GM13977 (cell line): ENCODE measurements around the gene MAP3K7.

Experiments used
- DNase-seq: peaks from one replicate; pipeline ENCODE4 v3.0.0; 2012; ENCODE audit warnings: low spot score
- CTCF ChIP-seq: IDR thresholded peaks from 2 replicates; pipeline ENCODE4 v1.5.1; 2012; ENCODE audit warnings: mild to moderate bottlenecking, control low read depth; ENCODE audit not compliant: insufficient read depth; ENCODE audit errors: extremely low read depth, missing control alignments
- in situ Hi-C: fragments of 300-500 bp; cut with MboI; formaldehyde crosslinking; loops from one replicate; pipeline ENCODE4 v1.12.0; 2022; ENCODE audit warnings: low sequenced_read_pairs, low pct_unique_long_range_greater_than_20kb, mixed read lengths, inconsistent platforms; ENCODE audit not compliant: unreplicated experiment

Gene MAP3K7

DNA sequence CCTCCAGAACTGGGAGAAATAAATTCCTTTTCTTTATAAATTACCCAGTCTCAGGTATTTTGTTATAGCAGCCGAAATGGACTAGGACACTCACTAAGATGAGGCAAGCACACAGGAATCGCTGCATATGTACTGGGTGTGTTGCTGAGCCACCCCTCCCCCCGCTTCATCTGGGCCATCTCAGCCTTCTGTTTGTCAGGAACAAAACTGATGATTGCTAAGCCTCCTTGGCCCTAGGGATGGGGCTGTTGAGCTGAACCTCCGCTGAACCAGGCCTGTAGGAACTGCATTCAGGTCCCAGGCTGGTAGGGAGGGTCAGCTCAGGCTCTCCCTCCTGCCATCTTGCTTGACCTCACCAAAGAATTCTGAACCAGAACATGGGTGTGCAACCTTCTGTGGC is 108.6 kb downstream of the MAP3K7 start:
- TF ChIP-seq CTCF: no peak
- no peak for DNase-seq
- in situ Hi-C loops: loop anchor here (10.0 kb wide), 1 partner anchor 533 kb away; no protein-coding TSS in a partner anchor

GRCh38 chr6:90477366-90477765 is 109.5 kb downstream of the MAP3K7 start:
- in situ Hi-C loops: loop anchor here (10.0 kb wide), 1 partner anchor 533 kb away; no protein-coding TSS in a partner anchor
- no peak for DNase-seq
- TF ChIP-seq CTCF: no peak

- DNase-seq: no peak
- in situ Hi-C loops: loop anchor here (10.0 kb wide), 1 partner anchor 528 kb away; no protein-coding TSS in a partner anchor
- TF ChIP-seq CTCF: no peak
Observed at GRCh38 chr6:90472716-90473115, 114.2 kb downstream of the MAP3K7 start.

DNA sequence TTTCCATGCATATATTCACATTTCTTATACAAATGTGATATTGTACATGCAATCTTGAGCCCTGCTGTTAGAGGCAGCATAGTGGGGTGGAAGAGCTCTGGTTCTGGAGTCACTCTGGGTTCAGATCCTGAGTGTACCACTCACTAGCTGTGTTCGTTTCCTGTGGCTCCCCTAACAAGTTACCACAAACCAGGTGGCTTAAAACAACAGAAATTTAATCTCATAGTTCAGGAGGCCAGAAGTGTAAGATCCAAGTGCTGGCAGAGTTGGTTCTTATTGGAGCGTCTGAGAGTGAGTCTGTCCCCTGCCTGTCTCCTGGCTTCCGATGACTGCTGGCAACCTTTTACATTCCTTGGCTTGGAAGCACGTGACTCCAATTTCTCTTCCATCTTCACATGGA is 115.6 kb downstream of the MAP3K7 start:
- no peak for TF ChIP-seq CTCF
- no peak for DNase-seq
- in situ Hi-C loops: loop anchor here (10.0 kb wide), 1 partner anchor 526 kb away; no protein-coding TSS in a partner anchor

DNA sequence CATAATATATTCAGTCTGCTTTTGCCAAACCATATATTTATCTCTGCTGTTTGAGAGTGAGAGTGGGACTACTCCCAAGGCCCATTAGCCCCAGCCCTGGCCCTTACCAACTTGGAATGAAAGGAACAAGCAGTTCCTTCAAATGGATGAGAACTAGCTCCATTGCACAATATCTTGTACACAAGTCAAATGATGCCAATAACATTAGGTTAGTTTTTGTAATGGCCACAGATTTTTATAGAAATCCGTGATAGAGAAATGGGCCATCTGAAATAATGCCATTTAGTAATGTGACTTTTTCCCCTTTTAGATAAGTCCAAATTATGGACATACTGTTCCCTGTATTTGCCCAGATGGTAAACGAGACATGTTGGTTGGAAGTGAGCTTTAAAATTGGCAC is 117.0 kb downstream of the MAP3K7 start:
- in situ Hi-C loops: loop anchor here (10.0 kb wide), 1 partner anchor 525 kb away; no protein-coding TSS in a partner anchor
- no peak for DNase-seq
- no peak for TF ChIP-seq CTCF

- DNase-seq: no peak
- in situ Hi-C loops: no loop called here
- no peak for TF ChIP-seq CTCF
Observed at GRCh38 chr6:90468859-90469258, 118.0 kb downstream of the MAP3K7 start.

DNA sequence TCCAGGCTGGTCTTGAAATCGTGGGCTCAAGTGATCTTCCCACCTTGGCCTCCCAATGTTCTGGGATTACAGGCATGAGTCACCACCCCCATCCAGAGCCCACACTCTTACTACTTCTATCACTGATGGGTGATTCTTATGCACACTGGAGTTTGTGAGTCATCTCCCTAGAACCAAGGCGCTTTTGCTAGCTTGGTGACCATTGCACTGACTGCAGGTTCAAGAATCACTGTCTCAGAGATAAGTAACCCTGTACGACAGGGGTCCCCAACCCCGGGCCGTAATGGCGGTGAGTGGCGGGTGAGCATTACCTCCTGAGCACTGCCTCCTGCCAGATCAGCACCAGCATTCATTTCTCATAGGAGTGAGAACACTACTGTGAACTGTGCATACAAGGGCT is 118.8 kb downstream of the MAP3K7 start:
- TF ChIP-seq CTCF: no peak
- in situ Hi-C loops: no loop called here
- DNase-seq: no peak
